GM12878 (cell line): Measurements from ENCODE around the gene DOCK2. TPM values are rescaled to one million over a fixed set of nuclear protein-coding genes. Genes with fewer than 3 reads are reported as not detected.
"Not testable (repeated sequence)": the region's sequence is repeated elsewhere in the genome, so short reads cannot be mapped to it uniquely, and the experiment has no call there.

Source experiments
- ATAC-seq: fragments of 200-7000 bp; cut with Tn5 transposase; 3 replicates; pipeline ENCODE4 v1.9.1; 2020; ENCODE audit warnings: mild to moderate bottlenecking, moderate library complexity
- BruUV-seq: library from RNA; stranded (reverse); fragments of 400-500 nt; replicated peaks from 2 replicates; lab custom pipeline; 2021; lab: Mats Ljungman, UMichigan
- CTCF ChIA-PET: fragments of 300-600 bp; sonication (Branson Sonifier 250); formaldehyde crosslinking; extraction: SDS; loops from one replicate; lab custom pipeline; 2021; ENCODE audit warnings: inconsistent platforms; lab: Yijun Ruan, JAX
- POLR2A ChIA-PET: fragments of 350-600 bp; formaldehyde crosslinking; extraction: SDS; loops from one replicate; lab custom pipeline; 2021; ENCODE audit warnings: inconsistent platforms; lab: Charles Lee
- RAD21 ChIA-PET: fragments of 300-600 bp; sonication (Branson Sonifier 250); formaldehyde crosslinking; loops from one replicate; lab custom pipeline; 2023; ENCODE audit warnings: antibody characterized with exemption; ENCODE audit not compliant: unreplicated experiment; lab: Charles Lee
- SMC1A ChIA-PET: fragments of 300-600 bp; sonication (Branson Sonifier 250); formaldehyde crosslinking; loops from one replicate; lab custom pipeline; 2023; ENCODE audit not compliant: unreplicated experiment, uncharacterized antibody; lab: Charles Lee
- DNase-seq: peaks from one replicate; pipeline ENCODE4 v3.0.0-alpha.2; 2011; ENCODE audit warnings: low read depth, low spot score
- FAIRE-seq: peaks from 3 replicates; lab custom pipeline; 2011; peaks lifted over from hg19 to GRCh38; lab: Jason Lieb, UNC
- H2AFZ ChIP-seq: 2 replicates; pipeline ENCODE4 v1.6.0; 2011; ENCODE audit warnings: low read depth, low read length, control low read depth; ENCODE audit not compliant: control insufficient read depth
- H3K27ac ChIP-seq: 2 replicates; pipeline ENCODE4 v1.5.1; 2011; ENCODE audit warnings: control low read depth; ENCODE audit not compliant: control insufficient read depth, insufficient read depth
- H3K27me3 ChIP-seq, 2 experiments: replicated peaks in 1 of 2; 2 replicates each; pipeline versions ENCODE4 v1.6.0 to v1.6.1; 2011; ENCODE audit warnings: low read length in 1 of 2; ENCODE audit not compliant: control insufficient read depth in 2 of 2, insufficient read depth in 2 of 2
- H3K36me3 ChIP-seq, 2 experiments: 2 replicates each; pipeline ENCODE4 v1.5.1; 2011; ENCODE audit warnings: low read length in 1 of 2; ENCODE audit not compliant: control insufficient read depth in 2 of 2, insufficient read depth in 2 of 2
- H3K4me1 ChIP-seq: 2 replicates; pipeline ENCODE4 v1.6.1; 2011; ENCODE audit warnings: mild to moderate bottlenecking, low read length, moderate library complexity, mixed read lengths; ENCODE audit not compliant: control insufficient read depth, insufficient read depth
- H3K4me2 ChIP-seq: 2 replicates; pipeline ENCODE4 v1.6.0; 2011; ENCODE audit warnings: control low read depth; ENCODE audit not compliant: control insufficient read depth, insufficient read depth
- H3K4me3 ChIP-seq: fragments of 200-600 bp; sonication (generic); 2 replicates; pipeline ENCODE4 v1.5.1; 2016
- H3K79me2 ChIP-seq: 2 replicates; pipeline ENCODE4 v1.6.0; 2011; ENCODE audit warnings: low read length; ENCODE audit not compliant: control insufficient read depth, insufficient read depth
- H3K9ac ChIP-seq: 2 replicates; pipeline ENCODE4 v1.8.0; 2011; ENCODE audit warnings: low read length, control low read depth, mixed read lengths; ENCODE audit not compliant: control insufficient read depth, insufficient read depth
- H3K9me3 ChIP-seq: replicated peaks from 3 replicates; pipeline ENCODE4 v1.5.1; 2011; ENCODE audit warnings: mild to moderate bottlenecking, low read length; ENCODE audit not compliant: control insufficient read depth, insufficient read depth
- H4K20me1 ChIP-seq: 2 replicates; pipeline ENCODE4 v1.6.0; 2011; ENCODE audit not compliant: control insufficient read depth, insufficient read depth
- ATF7 ChIP-seq: fragments of 450-650 bp; IDR thresholded peaks from 2 replicates; pipeline ENCODE4 v1.6.1; 2016; ENCODE audit warnings: low read depth, mild to moderate bottlenecking
- BHLHE40 ChIP-seq, 2 experiments: fragments of 450-650 bp in 1 of 2; IDR thresholded peaks; 2 replicates each; pipeline ENCODE4 v1.6.1; 2011 to 2017; ENCODE audit warnings: low read depth in 2 of 2, borderline replicate concordance in 1 of 2, improper control_type of control experiment in 1 of 2, low read length in 1 of 2, mild to moderate bottlenecking in 1 of 2
- BMI1 ChIP-seq: fragments of 450-650 bp; IDR thresholded peaks from 2 replicates; pipeline ENCODE4 v1.6.1; 2016; ENCODE audit warnings: mild to moderate bottlenecking, moderate library complexity, borderline replicate concordance
- DPF2 ChIP-seq: fragments of 450-650 bp; IDR thresholded peaks from 2 replicates; pipeline ENCODE4 v1.6.1; 2017; ENCODE audit warnings: mild to moderate bottlenecking
- HDGF ChIP-seq: fragments of 450-650 bp; IDR thresholded peaks from 2 replicates; pipeline ENCODE4 v1.6.1; 2016; ENCODE audit warnings: antibody characterized with exemption
- IKZF1 ChIP-seq: fragments of 450-650 bp; conservative IDR thresholded peaks from 2 replicates; pipeline ENCODE4 v1.6.1; 2017; ENCODE audit warnings: antibody characterized with exemption, mild to moderate bottlenecking
- IKZF2 ChIP-seq, 2 experiments: fragments of 450-650 bp; IDR thresholded peaks; 2 replicates each; pipeline ENCODE4 v1.6.1; 2017; ENCODE audit warnings: mild to moderate bottlenecking in 2 of 2, moderate library complexity in 2 of 2
- MLLT1 ChIP-seq: fragments of 450-650 bp; IDR thresholded peaks from 2 replicates; pipeline ENCODE4 v1.6.1; 2016; ENCODE audit warnings: mild to moderate bottlenecking
- MTA2 ChIP-seq: fragments of 450-650 bp; IDR thresholded peaks from 2 replicates; pipeline ENCODE4 v1.6.1; 2016; ENCODE audit warnings: low read depth, mild to moderate bottlenecking, moderate library complexity
- NBN ChIP-seq: fragments of 450-650 bp; IDR thresholded peaks from 2 replicates; pipeline ENCODE4 v1.6.1; 2016
- PAX5 ChIP-seq: IDR thresholded peaks from 2 replicates; pipeline ENCODE4 v1.6.1; 2011; ENCODE audit warnings: low read depth, low read length, borderline replicate concordance
- POU2F2 ChIP-seq: IDR thresholded peaks from 3 replicates; pipeline ENCODE4 v1.6.1; 2011; ENCODE audit warnings: low read depth, mild to moderate bottlenecking, low read length, borderline replicate concordance
- RUNX3 ChIP-seq: IDR thresholded peaks from 2 replicates; pipeline ENCODE4 v1.6.1; 2012; ENCODE audit warnings: low read length, inconsistent platforms
- YY1 ChIP-seq: IDR thresholded peaks from 2 replicates; pipeline ENCODE4 v1.6.1; 2011; ENCODE audit warnings: low read depth, mild to moderate bottlenecking, low read length
- ZNF24 ChIP-seq: fragments of 450-650 bp; IDR thresholded peaks from 2 replicates; pipeline ENCODE4 v1.6.1; 2017; ENCODE audit warnings: antibody characterized with exemption, mild to moderate bottlenecking
- ZNF384 ChIP-seq: IDR thresholded peaks from 2 replicates; pipeline ENCODE4 v1.6.1; 2012; ENCODE audit warnings: low read depth, mild to moderate bottlenecking, low read length, improper control_type of control experiment, borderline replicate concordance
- ZNF687 ChIP-seq: fragments of 450-650 bp; IDR thresholded peaks from 2 replicates; pipeline ENCODE4 v1.6.1; 2017; ENCODE audit warnings: mild to moderate bottlenecking, moderate library complexity
- WGBS: methylation state at CpG from one replicate; pipeline ENCODE4 v1.1.6; 2016; ENCODE audit warnings: low lambda C conversion rate; ENCODE audit not compliant: insufficient replicate concordance, insufficient coverage; ENCODE audit errors: missing lambda C conversion rate; 5-methylcytosine and 5-hydroxymethylcytosine counted together
- in situ Hi-C: fragments of 300-500 bp; cut with MboI; formaldehyde crosslinking; loops from 9 replicates; pipeline ENCODE4 v1.14.3; 2018; ENCODE audit warnings: mixed read lengths
- intact Hi-C: fragments of 100-400 bp; cut with micrococcal nuclease; formaldehyde crosslinking; loops from one replicate; pipeline ENCODE4 v1.14.2; 2022; ENCODE audit not compliant: unreplicated experiment
- polyA plus RNA-seq, 11 experiments: library from polyadenylated mRNA; depleted of rRNA in 4 of 11; unstranded in 6 of 11; stranded (reverse) in 5 of 11; fragments of >200 nt; fragmentation: Nextera tagmentation in 4 of 11; fragmentation: Illumina TruSeq in 1 of 11; extraction: Ambion mirVana in 4 of 11; extraction: Trizol in 1 of 11; gene quantifications; 1 replicate in 1 of 11; 2 replicates in 10 of 11; pipeline versions ENCODE4 v1.2.1 to v1.2.3, GENCODE V29; 2011 to 2016; ENCODE audit warnings: inconsistent platforms in 2 of 11, missing spikeins in 2 of 11, low read depth in 1 of 11
- total RNA-seq, 4 experiments: library from RNA; depleted of rRNA in 3 of 4; stranded (reverse); fragments of >200 nt in 3 of 4; fragmentation: Illumina TruSeq in 1 of 4; extraction: Trizol in 1 of 4; gene quantifications; 2 replicates each; pipeline versions ENCODE4 v1.2.1 to v1.2.3, GENCODE V29; 2013 to 2021

DOCK2 gene
- total and polyA plus RNA-seq, 10 of the 15 experiments (the other 5 are each of a cell fraction or from before 2014, with no cell fraction given) = 34.2 to 192 (median 118) TPM

GRCh38 chr5:169766943-169767342 is 129.9 kb downstream of the DOCK2 start:
- FAIRE-seq, BruUV-seq, in situ Hi-C loops: not testable (repeated sequence)
- TF ChIP-seq ZNF24 (peak; percentile 53; the same call in 1 of the 2 replicates), NBN (0 out of 2 replicates have a peak, but pooled peaks have one; percentile 61), PAX5 (0 out of 2 replicates have a peak, but pooled peaks have one; percentile 37), YY1 (0 out of 2 replicates have a peak, but pooled peaks have one; percentile 26), HDGF (peak; percentile 64; the same call in 1 of the 2 replicates), ZNF687 (peak; percentile 81), IKZF2 (IDR thresholded peaks at IDR 0.05) (peak in 1 of 2 experiments; percentile 18; a peak in 1 of 4 replicates), MTA2 (peak; percentile 80; the same call in 1 of the 2 replicates), BMI1 (0 out of 2 replicates have a peak, but pooled peaks have one; percentile 23), BHLHE40 (IDR thresholded peaks at IDR 0.05; ENCODE audit: borderline replicate concordance in 1 of 2, low read depth in 2 of 2, low read length in 1 of 2) (peak in 1 of 2 experiments; percentile 5; a peak in 1 of 4 replicates), ATF7 (0 out of 2 replicates have a peak, but pooled peaks have one; percentile 55), IKZF1 (0 out of 2 replicates have a peak, but pooled peaks have one; percentile 22), ZNF384 (peak; percentile 24; the same call in 1 of the 2 replicates), DPF2 (peak; percentile 38), MLLT1 (peak; percentile 67), RUNX3 (peak; percentile 33; the same call in 1 of the 2 replicates), POU2F2 (peak; percentile 89; the same call in 2 of the 3 replicates)

More at GRCh38 chr5:169766943-169767342, 129.9 kb downstream of the DOCK2 start:
- 43% methylated on average over 6 of the region's 6 CpGs for WGBS
- H2AFZ ChIP-seq, H3K4me3 ChIP-seq, DNase-seq, H3K9me3 ChIP-seq, H3K9ac ChIP-seq, H3K4me2 ChIP-seq, H3K4me1 ChIP-seq, H3K27me3 ChIP-seq, H3K27ac ChIP-seq, H3K79me2 ChIP-seq, H4K20me1 ChIP-seq: not testable (repeated sequence)
- ChIA-PET RAD21 (interaction anchor here (0.7 to 9.2 kb wide), 6 partner anchors 12 to 64 kb away, joined by 3 to 78 read pairs (median 24); no protein-coding TSS in a partner anchor), POLR2A (interaction anchor here (1.6 to 2.4 kb wide), 2 partner anchors 12 to 38 kb away, joined by 5 to 11 read pairs; no protein-coding TSS in a partner anchor), SMC1A (interaction anchor here (0.7 to 12.8 kb wide), 9 partner anchors 12 to 221 kb away, joined by 3 to 202 read pairs (median 5); no protein-coding TSS in a partner anchor), CTCF (interaction anchor here (0.8 to 1.9 kb wide), 4 partner anchors 25 to 61 kb away, joined by 3 to 6 read pairs (median 3); no protein-coding TSS in a partner anchor)
- intact Hi-C loops = loop anchor here (5.0 kb wide), 1 partner anchor 40 kb away; no protein-coding TSS in a partner anchor
- ATAC-seq = peak; percentile 64
- H3K36me3 ChIP-seq = peaks cover 12 to 40% of the 10 kb centered on the region in 2 experiments
